ENCODE results near the gene KIF17.

Gene KIF17

DNA sequence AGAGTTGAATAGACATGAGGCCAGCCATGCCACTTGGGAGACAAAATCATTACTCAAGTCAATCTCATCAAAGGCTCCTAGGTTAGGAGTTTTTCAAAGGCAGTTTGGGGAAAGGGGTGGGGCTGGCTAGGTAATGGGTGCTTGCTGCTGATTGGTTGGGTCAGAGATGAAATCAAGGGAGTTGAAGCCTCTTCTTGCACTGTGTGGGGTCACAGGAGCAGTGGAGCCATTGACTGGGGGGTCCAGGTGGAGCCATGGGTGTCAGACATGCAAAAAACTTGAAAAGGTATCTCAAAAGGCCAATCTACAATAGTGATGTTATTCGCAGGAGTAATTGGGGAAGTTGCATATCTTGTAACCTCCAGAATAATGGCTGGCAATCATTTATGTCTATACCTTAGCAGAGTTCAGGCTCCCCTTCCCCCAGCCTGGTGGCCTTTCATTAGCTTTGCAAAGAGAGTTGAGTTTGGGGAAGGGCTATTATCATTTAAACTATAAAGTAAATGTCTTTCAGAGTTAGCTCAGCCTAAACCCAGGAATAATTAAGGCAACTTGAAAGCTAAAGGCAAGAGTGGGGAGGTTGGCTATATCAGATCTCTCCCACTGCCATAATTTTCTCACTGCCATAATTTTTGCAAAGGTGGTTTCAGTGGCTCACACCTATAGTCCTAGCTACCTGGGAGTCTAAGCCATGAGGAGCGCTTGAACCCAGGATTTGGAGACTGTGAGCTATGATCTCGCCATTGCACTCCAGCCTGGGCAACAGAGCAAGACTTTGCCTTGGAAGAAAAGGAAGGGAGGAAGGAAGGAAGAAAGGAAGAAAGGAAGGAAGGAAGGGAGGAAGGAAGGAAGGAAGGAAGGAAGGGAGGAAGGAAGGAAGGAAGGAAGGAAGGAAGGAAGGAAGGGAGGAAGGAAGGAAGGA is 92.4 kb downstream of the KIF17 start:
- no peak for DNase-seq (ENCODE audit: low read depth)

DNA sequence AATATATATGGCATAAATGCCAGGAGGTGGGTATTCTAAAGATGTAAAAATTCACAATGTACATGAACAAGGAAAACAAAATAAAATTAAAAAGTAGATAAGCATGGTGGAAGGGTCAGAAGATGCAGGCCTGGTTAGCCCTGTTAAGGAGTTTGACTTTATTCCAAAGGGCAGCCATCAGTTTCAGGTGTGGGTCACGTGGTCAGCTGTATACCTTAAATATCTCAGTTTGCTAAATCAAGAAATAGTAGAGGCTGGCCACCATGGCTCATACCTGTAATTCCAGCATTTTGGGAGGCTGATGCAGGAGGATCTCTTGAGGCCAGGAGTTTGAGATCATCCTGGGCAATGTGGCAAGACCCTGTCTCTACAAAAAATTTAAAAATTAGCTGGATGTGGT is 93.1 kb downstream of the KIF17 start:
- DNase-seq (ENCODE audit: low read depth), result no peak

DNA sequence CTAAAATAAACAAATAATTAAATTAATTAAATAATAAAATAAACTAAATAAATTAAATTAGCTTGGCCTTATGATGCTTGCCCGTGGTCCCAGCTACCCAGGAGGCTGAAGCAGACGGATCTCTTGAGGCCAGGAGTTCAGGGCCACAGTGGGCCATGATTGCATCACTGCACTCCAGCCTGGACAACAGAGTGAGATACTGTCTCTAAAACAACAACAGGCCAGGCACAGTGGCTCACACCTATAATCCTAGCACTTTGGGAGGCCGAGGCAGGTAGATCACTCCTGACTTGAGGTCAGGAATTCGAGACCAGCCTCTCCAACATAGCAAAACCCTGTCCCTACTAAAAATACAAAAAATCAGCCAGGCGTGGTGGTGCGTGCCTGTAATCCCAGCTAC is 96.8 kb downstream of the KIF17 start:
- DNase-seq (ENCODE audit: low read depth), result no peak

DNA sequence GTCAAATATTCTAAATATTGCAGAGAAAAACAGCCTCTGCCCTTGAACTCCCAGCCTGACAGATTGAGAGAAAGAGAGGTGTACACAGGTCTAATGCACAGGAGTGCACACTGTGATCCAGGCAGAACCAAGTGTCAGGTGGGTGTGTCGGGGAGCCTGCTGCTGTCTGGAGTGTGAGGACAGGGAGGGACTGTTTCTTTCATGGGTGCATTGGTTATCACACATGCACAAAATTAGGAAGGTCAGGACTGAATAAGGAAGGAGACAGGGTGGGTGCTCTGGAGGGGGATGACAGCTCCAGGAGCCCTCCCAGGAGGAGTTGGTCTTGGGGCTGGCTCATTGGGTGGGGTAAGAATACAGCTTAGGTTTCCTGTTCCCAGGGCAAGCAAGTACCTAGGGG is 97.8 kb downstream of the KIF17 start:
- no peak for DNase-seq (ENCODE audit: low read depth)

DNA sequence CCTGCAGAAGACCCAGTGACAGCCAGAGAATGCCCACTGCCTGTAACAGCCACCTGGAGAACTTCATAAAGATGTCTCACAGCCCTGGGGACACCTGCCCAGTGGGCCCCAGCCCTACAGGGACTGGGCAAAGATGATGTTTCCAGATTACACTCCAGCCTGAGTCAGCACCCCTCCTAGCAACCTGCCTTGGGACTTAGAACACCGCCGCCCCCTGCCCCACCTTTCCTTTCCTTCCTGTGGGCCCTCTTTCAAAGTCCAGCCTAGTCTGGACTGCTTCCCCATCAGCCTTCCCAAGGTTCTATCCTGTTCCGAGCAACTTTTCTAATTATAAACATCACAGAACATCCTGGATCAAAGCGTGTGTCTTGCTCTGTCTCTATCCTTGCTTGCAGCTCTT is 99.3 kb downstream of the KIF17 start:
- DNase-seq (ENCODE audit: low read depth), result no peak

DNA sequence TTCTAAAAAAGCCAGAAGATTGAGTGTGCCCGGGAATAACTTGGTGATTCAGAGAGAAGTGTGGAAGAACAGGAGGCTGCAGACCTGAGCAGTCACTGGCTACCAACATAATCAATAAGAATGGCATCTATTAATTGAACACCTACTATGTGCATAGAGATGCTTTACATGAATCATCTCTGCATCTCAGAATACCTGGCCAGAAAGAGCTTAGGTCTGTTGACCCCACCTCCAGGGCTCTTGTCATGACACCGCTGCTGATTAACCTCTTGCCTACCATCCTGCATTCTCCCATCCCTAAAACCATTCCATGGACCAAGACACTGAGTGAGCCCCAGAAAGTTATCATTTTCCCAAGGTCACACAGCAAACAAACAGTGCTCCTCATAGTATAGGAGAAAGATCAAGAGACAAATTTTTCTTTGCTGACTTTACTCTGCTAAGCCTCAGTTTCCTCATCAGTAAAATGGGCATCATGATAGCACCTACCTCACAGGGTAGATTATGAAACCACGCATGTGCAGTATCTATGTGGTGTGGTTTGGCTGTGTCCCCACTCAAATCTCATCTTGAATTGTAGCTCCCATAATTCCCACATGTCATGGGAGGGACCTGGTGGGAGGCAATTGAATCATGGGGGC is 100.8 kb downstream of the KIF17 start:
- DNase-seq (ENCODE audit: low read depth), result no peak

DNA sequence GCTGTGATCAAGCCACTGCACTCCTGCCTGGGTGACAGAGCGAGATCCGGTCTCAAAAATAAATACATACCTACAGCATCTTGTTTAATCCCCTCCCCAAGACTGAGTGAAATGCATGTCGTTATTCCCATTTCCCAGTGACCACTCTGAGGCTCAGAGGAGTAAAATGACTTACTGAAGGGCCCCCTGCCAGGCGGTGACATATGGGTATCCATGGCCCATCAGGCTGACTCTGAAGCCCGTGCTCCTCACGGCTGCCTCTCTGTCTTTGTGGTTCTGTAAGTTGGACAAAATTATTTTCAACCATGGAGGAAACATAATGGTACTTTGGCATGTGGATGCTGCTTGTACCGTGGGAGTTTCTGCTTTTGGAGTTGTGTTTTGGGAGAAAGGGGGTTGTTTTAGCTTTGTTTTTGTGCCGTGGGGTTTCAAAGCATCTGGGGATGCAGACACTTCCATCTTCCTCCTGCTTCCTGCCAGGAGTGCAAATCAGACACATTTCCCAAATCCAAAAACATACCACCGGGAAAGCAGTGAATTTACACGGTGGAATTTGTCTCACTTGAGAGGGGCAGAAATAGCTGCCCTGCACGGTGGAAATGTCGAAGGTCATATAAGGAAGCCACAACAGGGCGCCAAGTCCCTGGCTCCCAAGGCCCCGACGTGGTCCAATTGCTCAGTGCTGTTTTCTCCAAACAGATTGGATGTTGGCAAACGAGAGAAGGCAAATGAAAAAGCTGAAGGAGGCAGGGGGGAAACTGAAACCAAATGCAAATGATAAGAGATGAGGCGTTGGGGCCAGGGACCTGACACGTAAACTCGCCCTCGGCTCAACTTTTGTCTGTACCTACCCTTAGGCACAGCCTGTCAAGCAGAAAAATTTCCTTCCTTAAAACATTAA is 101.6 kb downstream of the KIF17 start:
- DNase-seq (ENCODE audit: low read depth), result no peak

DNA sequence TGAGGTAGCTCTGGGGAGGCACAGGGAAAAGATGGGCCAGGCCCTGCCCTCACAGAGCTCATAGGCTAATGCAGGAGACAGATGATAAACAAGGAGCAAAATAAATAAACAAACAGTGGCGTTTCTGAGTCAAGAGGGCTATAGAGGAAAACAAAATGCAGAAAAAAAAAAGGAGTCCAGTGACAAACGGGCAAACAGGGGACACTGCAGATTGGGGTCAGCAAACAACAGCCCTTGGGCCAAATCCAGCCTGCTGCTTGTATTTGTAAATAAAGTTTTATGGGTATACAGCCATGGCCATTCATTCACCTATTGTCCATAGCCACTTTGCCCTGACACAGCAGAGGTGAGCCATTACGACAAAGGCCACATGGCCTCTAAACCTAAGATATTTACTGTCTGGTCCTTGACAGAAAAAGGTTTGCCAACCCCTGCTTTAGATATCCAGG is 103.7 kb downstream of the KIF17 start:
- DNase-seq (ENCODE audit: low read depth), result no peak

Data from GM04503 (cell line).